ENCODE data around the gene TUBB2B. TPM values are rescaled to one million over a fixed set of nuclear protein-coding genes. Genes with fewer than 3 reads are reported as not detected.

Gene TUBB2B
- total and polyA plus RNA-seq, 12 donors: 0.28 to 3.6 (median 0.94) TPM

GRCh38 chr6:3175715-3176402, 51.6 kb downstream of the TUBB2B start:
- intact Hi-C loops (cut with DNase I): loop anchor here in 1 of 10 donors (5.0 kb wide), 1 partner anchor 261 kb away; no protein-coding TSS in a partner anchor
- Histone ChIP-seq H3K36me3 (no peaks in the 10 kb centered on the region), H3K27me3 (peaks cover 0 to 4% (median 0%) of the 10 kb centered on the region in 7 donors), H3K27ac (no peak overlapping the region), H3K4me1 (no peaks in the 10 kb centered on the region), H3K4me3 (no peak overlapping the region), H3K9me3 (no peaks in the 10 kb centered on the region)
- WGBS, 2 donors: 76 to 80% methylated on average over 11 of the region's 11 CpGs
- ATAC-seq: no peak
- no peak for DNase-seq
- no peak for TF ChIP-seq CTCF (IDR thresholded peaks at IDR 0.05)

Other genes with a start within 250 kb of the TUBB2B start
- 10 to 100 TPM; 29.5 to 88.4 (median 48.2) TPM for gene NQO2, start 227.8 kb downstream of the TUBB2B start, total RNA-seq
- gene NQO2, start 227.8 kb downstream of the TUBB2B start, polyA plus RNA-seq: 100 to 1,000 TPM in 1 of 2 donors, 10 to 100 TPM in 1; 52.3 to 107 TPM
- gene RIPK1, start 159.2 kb downstream of the TUBB2B start, total RNA-seq: 10 to 100 TPM in 2 of 10 donors, 1 to 10 TPM in 8; 5.1 to 12.2 (median 6.4) TPM
- 10 to 100 TPM in 1 of 2 donors, 1 to 10 TPM in 1; 6.1 to 12.9 TPM for gene RIPK1, start 159.2 kb downstream of the TUBB2B start, polyA plus RNA-seq
- 10 to 100 TPM; 14.5 to 44.4 (median 21.0) TPM for gene BPHL, start 108.9 kb downstream of the TUBB2B start, total RNA-seq
- 10 to 100 TPM in 1 of 2 donors, 1 to 10 TPM in 1; 5.3 to 22.6 TPM for gene BPHL, start 108.9 kb downstream of the TUBB2B start, polyA plus RNA-seq
- 10 to 100 TPM in 9 of 10 donors, 1 to 10 TPM in 1; 7.0 to 49.6 (median 17.5) TPM for gene TUBB2A, start 70.1 kb downstream of the TUBB2B start, total RNA-seq
- 10 to 100 TPM; 10.2 to 59.3 TPM for gene TUBB2A, start 70.1 kb downstream of the TUBB2B start, polyA plus RNA-seq
- 10 to 100 TPM in 5 of 10 donors, 1 to 10 TPM in 5; 8.1 to 10.8 (median 10.0) TPM for gene PSMG4, start 31.3 kb upstream of the TUBB2B start, total RNA-seq
- 10 to 100 TPM; 14.0 to 38.6 TPM for gene PSMG4, start 31.3 kb upstream of the TUBB2B start, polyA plus RNA-seq
- gene SLC22A23, start 229.4 kb upstream of the TUBB2B start, total RNA-seq: 1 to 10 TPM; 4.4 to 7.8 (median 5.5) TPM
- 1 to 10 TPM; 1.9 to 3.3 TPM for gene SLC22A23, start 229.4 kb upstream of the TUBB2B start, polyA plus RNA-seq